Muscle of leg (tissue), 11 donors: ENCODE results near the gene PARD3. TPM values are rescaled to one million over a fixed set of nuclear protein-coding genes. Genes with fewer than 3 reads are reported as not detected.

Experiments
- DNase-seq: peaks from one replicate; pipeline ENCODE4 v3.0.0; 2013
- H3K27ac ChIP-seq: one replicate; pipeline ENCODE4 v1.5.1; 2013; ENCODE audit warnings: mild to moderate bottlenecking, low read length, control low read depth
- H3K27me3 ChIP-seq: one replicate; pipeline ENCODE4 v1.6.1; 2013; ENCODE audit warnings: low read length; ENCODE audit not compliant: control insufficient read depth, insufficient read depth
- H3K36me3 ChIP-seq: one replicate; pipeline ENCODE4 v1.6.1; 2013; ENCODE audit warnings: low read length; ENCODE audit not compliant: control insufficient read depth, insufficient read depth
- H3K4me1 ChIP-seq: one replicate; pipeline ENCODE4 v1.6.1; 2013; ENCODE audit warnings: low read length; ENCODE audit not compliant: control insufficient read depth, insufficient read depth
- H3K4me3 ChIP-seq: one replicate; pipeline ENCODE4 v1.5.1; 2013; ENCODE audit warnings: low read length, control low read depth
- H3K9me3 ChIP-seq: replicated peaks from 2 replicates; pipeline ENCODE4 v1.6.1; 2013; ENCODE audit warnings: low read depth, low read length; ENCODE audit not compliant: control insufficient read depth
- WGBS: methylation state at CpG from one replicate; pipeline ENCODE4 v1.1.5; 2013; ENCODE audit warnings: missing lambda C conversion rate; ENCODE audit not compliant: insufficient coverage; 5-methylcytosine and 5-hydroxymethylcytosine counted together
- polyA plus RNA-seq, 8 donors: library from polyadenylated mRNA; unstranded; fragments of 120-200 nt; gene quantifications; one replicate each; pipeline versions ENCODE4 v1.2.1 to v1.2.3, GENCODE V29; 2013; ENCODE audit warnings: inconsistent platforms in 1 of 8, low replicate concordance in 1 of 8; ENCODE audit not compliant: insufficient read length in 8 of 8, insufficient read depth in 1 of 8
- total RNA-seq: library from RNA; stranded (reverse); fragments of 120-200 nt; gene quantifications from one replicate; pipeline ENCODE4 v1.2.4, GENCODE V29; 2013

Gene PARD3
- total and polyA plus RNA-seq, 9 donors: 32.4 to 59.0 (median 41.9) TPM

DNA sequence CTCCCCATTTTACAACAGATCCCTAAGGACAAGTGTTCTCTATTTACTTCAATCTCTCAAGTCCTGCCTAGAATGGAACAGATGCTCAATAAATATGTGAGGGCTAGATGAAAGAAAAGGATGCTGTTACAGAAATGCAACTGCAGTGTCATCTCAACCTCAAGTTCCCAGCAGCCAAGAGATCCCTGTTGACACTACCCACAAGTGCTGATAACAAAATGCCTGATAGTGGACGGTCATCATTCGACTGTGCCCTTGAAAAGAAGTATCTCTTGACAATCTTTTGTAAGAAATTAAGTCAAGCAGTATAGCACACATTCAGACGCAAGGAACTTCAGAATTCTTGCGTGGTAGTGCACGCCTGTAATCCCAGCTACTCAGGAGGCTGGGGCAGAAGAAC lies 133.2 kb downstream of the PARD3 start:
- H3K36me3 ChIP-seq: no peaks in the 10 kb centered on the region
- H3K27me3 ChIP-seq: no peaks in the 10 kb centered on the region

DNA sequence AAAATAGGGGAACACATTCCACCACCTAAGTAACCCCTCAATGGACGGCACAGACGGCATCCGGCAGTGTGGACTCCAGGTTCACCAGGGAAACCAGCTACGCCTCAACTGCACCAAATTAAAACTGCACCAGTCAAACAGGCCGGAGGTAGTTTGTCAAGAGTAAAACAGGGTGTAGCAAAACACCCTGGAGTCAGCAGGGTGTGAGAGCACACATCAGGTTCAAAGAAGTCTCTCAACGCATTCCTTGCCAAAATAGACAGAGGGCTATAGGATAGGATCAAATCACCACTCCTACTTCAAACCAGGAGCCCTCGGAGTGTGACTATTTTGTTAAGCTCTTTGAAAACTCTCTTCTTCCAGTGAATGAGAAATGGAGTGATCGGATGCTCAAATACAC lies 135.9 kb downstream of the PARD3 start:
- Histone ChIP-seq H3K27ac (no peak overlapping the region), H3K36me3 (no peaks in the 10 kb centered on the region), H3K4me1 (peaks cover 2% of the 10 kb centered on the region), H3K4me3 (no peak overlapping the region), H3K9me3 (no peaks in the 10 kb centered on the region), H3K27me3 (no peaks in the 10 kb centered on the region)
- no CpG with 5 or more reads among the region's 8 CpGs for WGBS
- DNase-seq: no peak

More for the DNA sequence above, 133.2 kb downstream of the PARD3 start:
- H3K4me1 ChIP-seq: peaks cover 2% of the 10 kb centered on the region
- DNase-seq: no peak
- no peaks in the 10 kb centered on the region for H3K9me3 ChIP-seq
- no peak overlapping the region for H3K27ac ChIP-seq
- WGBS: 80% methylated on average over 1 of the region's 5 CpGs
- H3K4me3 ChIP-seq: no peak overlapping the region

DNA sequence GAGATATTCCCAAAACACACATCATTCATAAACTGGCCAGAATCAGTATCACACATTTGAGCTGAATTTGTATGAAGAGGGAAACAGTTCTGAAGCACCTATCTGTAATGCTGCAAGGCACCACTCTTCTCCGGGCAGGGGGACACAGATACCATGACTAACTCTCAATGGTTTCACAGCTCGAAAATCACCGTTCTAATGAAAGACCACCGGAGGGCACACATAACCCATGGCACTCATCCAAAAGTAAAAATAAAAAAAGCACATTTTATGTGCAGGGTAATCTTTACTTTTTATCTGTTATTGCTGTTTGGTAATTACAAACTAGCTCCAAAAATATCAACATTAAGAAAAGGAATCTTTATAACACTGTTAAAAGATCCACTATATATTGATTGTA lies 137.5 kb downstream of the PARD3 start:
- Histone ChIP-seq H3K9me3 (no peaks in the 10 kb centered on the region), H3K27me3 (no peaks in the 10 kb centered on the region), H3K4me1 (peaks cover 2% of the 10 kb centered on the region), H3K36me3 (no peaks in the 10 kb centered on the region), H3K4me3 (no peak overlapping the region), H3K27ac (no peak overlapping the region)
- WGBS: no CpG with 5 or more reads among the region's 4 CpGs
- no peak for DNase-seq

DNA sequence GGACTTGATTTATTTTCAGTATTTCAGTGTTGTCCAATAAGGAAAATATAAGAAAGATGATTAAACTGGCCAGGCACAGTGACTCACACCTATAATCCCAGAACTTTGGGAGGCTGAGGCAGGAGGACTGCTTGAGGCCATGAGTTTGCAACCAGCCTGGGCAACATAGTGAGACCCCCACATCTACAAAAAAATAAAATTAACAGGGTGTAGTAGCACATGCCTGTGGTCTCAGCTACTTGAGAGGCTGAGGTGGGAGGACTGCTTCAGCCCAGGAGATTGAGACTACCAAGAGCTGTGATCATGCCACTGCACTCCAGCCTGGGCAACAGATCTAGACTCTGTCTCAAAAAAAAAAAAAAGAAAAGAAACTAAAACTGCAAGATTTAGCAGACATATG lies 138.0 kb downstream of the PARD3 start:
- Histone ChIP-seq H3K36me3 (no peaks in the 10 kb centered on the region), H3K27ac (no peak overlapping the region), H3K4me1 (peaks cover 2% of the 10 kb centered on the region), H3K9me3 (no peaks in the 10 kb centered on the region), H3K4me3 (no peak overlapping the region), H3K27me3 (no peaks in the 10 kb centered on the region)
- no peak for DNase-seq

DNA sequence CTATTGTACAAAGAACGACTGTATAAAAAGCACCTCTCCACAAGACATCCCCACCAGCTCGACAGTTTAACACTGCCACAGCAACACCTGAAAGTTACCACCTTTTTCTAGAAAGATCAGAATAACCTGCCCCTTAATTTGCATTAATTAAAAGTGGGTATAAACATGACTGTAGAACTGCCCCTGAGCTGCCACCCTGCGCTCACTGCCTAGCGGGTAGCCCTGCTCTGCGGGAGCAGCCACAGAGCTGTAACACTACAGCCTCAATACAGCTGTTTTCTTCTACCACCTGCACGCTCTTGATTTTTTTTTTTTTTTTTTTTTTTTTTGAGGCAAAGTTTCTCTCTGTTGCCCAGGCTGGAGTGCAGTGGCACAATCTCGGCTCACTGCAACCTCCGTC lies 140.9 kb downstream of the PARD3 start:
- no peaks in the 10 kb centered on the region for H3K9me3 ChIP-seq
- no peak overlapping the region for H3K4me3 ChIP-seq
- WGBS: 100% methylated on average over 2 of the region's 8 CpGs
- no peaks in the 10 kb centered on the region for H3K36me3 ChIP-seq
- H3K27ac ChIP-seq: no peak overlapping the region
- DNase-seq: no peak
- H3K27me3 ChIP-seq: no peaks in the 10 kb centered on the region
- H3K4me1 ChIP-seq: peaks cover 1% of the 10 kb centered on the region

DNA sequence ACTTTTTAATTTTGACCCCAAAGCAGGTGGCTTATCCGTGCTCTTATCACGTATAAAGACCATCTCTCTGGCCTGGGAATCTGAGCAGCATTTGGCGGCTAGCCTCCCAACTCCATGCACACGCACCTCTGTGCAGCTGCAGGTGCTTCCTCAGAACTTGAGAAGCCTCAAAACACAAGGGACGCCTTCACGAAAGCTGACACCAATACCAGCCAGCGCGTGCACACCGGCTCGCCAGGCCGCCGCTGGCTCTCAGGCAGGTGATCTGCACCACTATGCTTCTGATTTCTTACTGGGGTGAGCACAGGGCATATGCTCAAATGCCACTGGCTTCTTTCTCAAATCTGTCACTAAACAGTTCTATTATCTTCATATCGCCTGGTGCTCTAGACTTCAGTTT lies 145.0 kb downstream of the PARD3 start:
- Histone ChIP-seq H3K36me3 (no peaks in the 10 kb centered on the region), H3K27me3 (no peaks in the 10 kb centered on the region), H3K4me1 (peaks cover 2% of the 10 kb centered on the region), H3K4me3 (no peak overlapping the region), H3K9me3 (no peaks in the 10 kb centered on the region), H3K27ac (no peak overlapping the region)
- no peak for DNase-seq
- WGBS: 41% methylated on average over 12 of the region's 13 CpGs

DNA sequence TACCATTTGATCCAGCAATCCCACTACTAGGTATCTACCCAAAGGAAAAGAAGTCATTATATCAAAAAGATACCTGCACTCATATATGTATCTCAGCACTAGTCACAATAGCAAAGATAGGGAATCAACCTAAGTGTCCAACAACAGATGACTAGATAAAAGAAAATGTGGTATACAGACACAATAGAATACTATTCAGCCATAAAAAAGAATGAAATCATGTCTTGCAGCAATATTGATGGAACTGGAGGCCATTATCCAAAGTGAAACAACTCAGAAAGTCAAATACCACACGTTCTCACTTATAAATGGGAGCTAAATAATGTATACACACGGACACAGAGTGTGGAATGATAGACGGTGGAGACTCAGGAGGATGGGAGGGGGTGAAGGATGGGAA lies 146.0 kb downstream of the PARD3 start:
- Histone ChIP-seq H3K4me3 (no peak overlapping the region), H3K27ac (no peak overlapping the region), H3K4me1 (peaks cover 2% of the 10 kb centered on the region), H3K27me3 (no peaks in the 10 kb centered on the region), H3K36me3 (no peaks in the 10 kb centered on the region), H3K9me3 (no peaks in the 10 kb centered on the region)
- WGBS: no CpG with 5 or more reads among the region's 3 CpGs
- DNase-seq: no peak

DNA sequence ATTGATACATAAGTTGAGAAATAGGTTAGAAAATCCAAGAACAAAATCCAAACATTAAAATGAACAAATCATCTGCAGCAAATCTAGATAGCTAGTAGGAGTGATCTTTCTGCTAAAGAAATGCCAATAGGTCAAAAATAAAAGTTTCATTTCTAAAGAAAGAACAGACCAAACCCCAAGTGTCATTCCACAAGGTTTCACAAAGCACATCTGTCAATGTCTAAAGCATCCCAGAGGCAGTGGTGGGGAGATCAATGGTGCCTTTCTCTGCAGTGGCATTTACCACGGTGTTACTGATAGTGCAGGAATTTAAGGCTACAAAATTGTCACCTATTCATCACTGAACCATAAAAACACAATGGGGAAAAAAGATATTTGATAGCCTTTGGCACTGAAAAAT lies 147.9 kb downstream of the PARD3 start:
- Histone ChIP-seq H3K9me3 (no peaks in the 10 kb centered on the region), H3K4me3 (no peak overlapping the region), H3K27me3 (no peaks in the 10 kb centered on the region), H3K27ac (no peak overlapping the region), H3K4me1 (peaks cover 2% of the 10 kb centered on the region), H3K36me3 (no peaks in the 10 kb centered on the region)
- no CpG with 5 or more reads among the region's 1 CpG for WGBS
- no peak for DNase-seq

DNA sequence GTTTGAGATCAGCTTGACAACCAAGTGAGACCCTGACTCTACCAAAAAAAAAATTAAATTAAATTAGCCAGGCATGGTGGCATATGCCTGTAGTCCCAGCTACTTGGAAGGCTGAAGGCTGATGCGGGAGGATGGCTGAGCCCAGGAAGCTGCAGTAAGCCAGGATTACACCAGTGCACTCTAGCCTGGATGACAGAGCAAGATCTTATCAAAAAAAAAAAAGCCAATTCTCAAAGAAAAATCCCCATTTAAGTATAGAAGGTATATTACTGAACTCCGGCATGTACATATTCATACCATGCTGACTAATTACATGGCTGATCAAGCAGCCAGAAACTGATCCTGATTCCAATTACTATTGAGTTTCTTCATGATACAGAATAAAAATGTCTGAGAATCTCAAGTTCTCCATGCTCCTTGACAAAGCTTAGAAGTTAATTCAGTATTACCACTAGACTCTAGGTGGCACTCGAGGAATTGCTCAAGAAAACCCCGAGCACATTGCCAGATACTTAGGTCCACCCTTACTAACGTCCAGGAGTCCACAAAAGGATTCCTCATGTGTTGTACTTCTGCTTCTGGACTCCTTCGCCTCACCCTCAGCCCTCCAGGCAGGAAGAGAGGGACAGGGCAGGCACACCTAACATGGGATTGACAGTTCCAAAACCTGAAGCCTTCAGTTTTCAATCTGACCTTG lies 148.9 kb downstream of the PARD3 start:
- H3K9me3 ChIP-seq: no peaks in the 10 kb centered on the region
- peak; percentile 92 for DNase-seq
- no peaks in the 10 kb centered on the region for H3K27me3 ChIP-seq
- no peaks in the 10 kb centered on the region for H3K36me3 ChIP-seq
- 29% methylated on average over 3 of the region's 6 CpGs for WGBS
- H3K27ac ChIP-seq: no peak overlapping the region
- H3K4me1 ChIP-seq: peaks cover 2% of the 10 kb centered on the region
- H3K4me3 ChIP-seq: no peak overlapping the region

DNA sequence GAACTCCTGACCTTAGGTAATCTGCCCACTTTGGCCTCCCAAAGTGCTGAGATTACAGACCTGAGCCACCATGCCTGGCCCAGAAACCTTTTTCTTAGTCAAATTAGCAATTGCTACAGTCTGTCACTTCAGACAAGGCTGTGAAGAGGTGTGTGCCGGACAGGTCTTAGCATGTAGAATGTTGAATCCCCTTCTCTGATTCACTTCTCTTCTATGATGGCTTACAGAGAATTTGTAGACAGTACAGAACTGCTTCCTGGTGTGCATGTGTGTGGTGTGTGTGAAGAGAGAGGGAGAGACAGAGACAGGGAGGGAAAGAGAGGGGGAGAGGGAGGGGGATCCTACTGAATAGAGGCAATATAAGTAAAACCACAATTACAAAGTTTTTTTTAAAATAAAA lies 150.4 kb downstream of the PARD3 start:
- DNase-seq: no peak
- Histone ChIP-seq H3K4me3 (no peak overlapping the region), H3K4me1 (peaks cover 2% of the 10 kb centered on the region), H3K36me3 (no peaks in the 10 kb centered on the region), H3K27ac (no peak overlapping the region), H3K9me3 (no peaks in the 10 kb centered on the region), H3K27me3 (no peaks in the 10 kb centered on the region)
- WGBS: no CpG with 5 or more reads among the region's 1 CpG

DNA sequence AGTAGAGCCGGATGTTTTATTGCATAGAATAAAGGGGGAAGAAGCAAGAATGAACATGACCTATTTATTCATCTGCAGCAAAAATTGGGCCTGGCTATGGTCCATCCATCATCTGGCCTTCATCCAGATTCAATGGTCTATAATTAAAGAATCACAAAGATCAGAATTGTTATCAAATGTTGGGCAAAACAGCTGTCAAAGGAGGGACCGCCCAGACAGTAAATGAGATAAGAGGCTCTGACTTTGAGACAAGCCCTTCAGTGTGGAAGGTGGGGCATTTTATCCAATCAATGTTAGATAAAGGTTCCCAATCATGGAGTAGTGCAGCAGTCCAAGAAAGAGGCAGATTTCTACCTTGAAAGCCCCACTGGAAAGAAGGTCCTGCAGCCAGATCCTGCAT lies 153.5 kb downstream of the PARD3 start:
- Histone ChIP-seq H3K27me3 (no peaks in the 10 kb centered on the region), H3K4me3 (no peak overlapping the region), H3K36me3 (no peaks in the 10 kb centered on the region), H3K4me1 (peaks cover 2% of the 10 kb centered on the region), H3K9me3 (no peaks in the 10 kb centered on the region), H3K27ac (no peak overlapping the region)
- no peak for DNase-seq
- 100% methylated on average over 1 of the region's 2 CpGs for WGBS
